Nephron (organoid): ENCODE measurements around the gene ADD3.

Experiments
- H3K27ac Mint-ChIP-seq, 3 experiments: 2 replicates each; pipeline ENCODE4 v1.8.0; 2020; ENCODE audit warnings: mixed read lengths in 3 of 3, mild to moderate bottlenecking in 2 of 3, moderate library complexity in 1 of 3
- H3K27me3 Mint-ChIP-seq: 2 replicates; pipeline ENCODE4 v1.8.0; 2021; ENCODE audit warnings: low read depth, mild to moderate bottlenecking, moderate library complexity, mixed read lengths
- H3K36me3 Mint-ChIP-seq: 2 replicates; pipeline ENCODE4 v1.8.0; 2020; ENCODE audit warnings: low read depth, mixed read lengths
- H3K4me1 Mint-ChIP-seq: 2 replicates; pipeline ENCODE4 v1.8.0; 2020; ENCODE audit warnings: mixed read lengths
- H3K4me3 Mint-ChIP-seq, 3 experiments: 2 replicates each; pipeline ENCODE4 v1.8.0; 2020; ENCODE audit warnings: mild to moderate bottlenecking in 3 of 3, mixed read lengths in 3 of 3, moderate library complexity in 2 of 3
- H3K9me3 Mint-ChIP-seq: 2 replicates; pipeline ENCODE4 v1.8.0; 2020; ENCODE audit warnings: mixed read lengths
- CTCF ChIP-seq, 3 experiments: fragments of 200-600 bp; sonication (generic); IDR thresholded peaks; one replicate each; pipeline ENCODE4 v1.5.0; 2021; ENCODE audit warnings: antibody characterized with exemption in 3 of 3; ENCODE audit not compliant: unreplicated experiment in 3 of 3

ADD3 gene

GRCh38 chr10:110002801-110003523, 4.8 kb upstream of the ADD3 start:
- no peaks in the 10 kb centered on the region for H3K27me3 Mint-ChIP-seq
- TF ChIP-seq CTCF (IDR thresholded peaks at IDR 0.05; ENCODE audit: unreplicated experiment in 3 of 3), result no peak
- peak overlapping the region in 1 of 3 experiments; percentile 20 for H3K4me3 Mint-ChIP-seq
- H3K27ac Mint-ChIP-seq, result peak overlapping the region; percentile 38 to 80 (median 78)
- no peaks in the 10 kb centered on the region for H3K9me3 Mint-ChIP-seq
- peaks cover 28% of the 10 kb centered on the region for H3K4me1 Mint-ChIP-seq
- no peaks in the 10 kb centered on the region for H3K36me3 Mint-ChIP-seq

- Mint-ChIP-seq H3K9me3 (no peaks in the 10 kb centered on the region), H3K27me3 (no peaks in the 10 kb centered on the region), H3K4me3 (peak overlapping the region; percentile 32 to 64 (median 40)), H3K4me1 (peaks cover 22% of the 10 kb centered on the region), H3K27ac (peak overlapping the region; percentile 38 to 80 (median 78)), H3K36me3 (no peaks in the 10 kb centered on the region)
- no peak for TF ChIP-seq CTCF (IDR thresholded peaks at IDR 0.05; ENCODE audit: unreplicated experiment in 3 of 3)
Measured at GRCh38 chr10:110003524-110003885, 4.3 kb upstream of the ADD3 start.

- H3K27me3 Mint-ChIP-seq, result no peaks in the 10 kb centered on the region
- H3K27ac Mint-ChIP-seq, result no peak overlapping the region
- H3K4me1 Mint-ChIP-seq, result peaks cover 36% of the 10 kb centered on the region
- no peak for TF ChIP-seq CTCF (IDR thresholded peaks at IDR 0.05; ENCODE audit: unreplicated experiment in 3 of 3)
- H3K36me3 Mint-ChIP-seq, result no peaks in the 10 kb centered on the region
- no peak overlapping the region for H3K4me3 Mint-ChIP-seq
- no peaks in the 10 kb centered on the region for H3K9me3 Mint-ChIP-seq
Measured at GRCh38 chr10:110005719-110006118, 2.1 kb upstream of the ADD3 start.

- no peaks in the 10 kb centered on the region for H3K9me3 Mint-ChIP-seq
- no peak overlapping the region for H3K27ac Mint-ChIP-seq
- H3K4me1 Mint-ChIP-seq, result peaks cover 39% of the 10 kb centered on the region
- H3K36me3 Mint-ChIP-seq, result no peaks in the 10 kb centered on the region
- no peak overlapping the region for H3K4me3 Mint-ChIP-seq
- no peak for TF ChIP-seq CTCF (IDR thresholded peaks at IDR 0.05; ENCODE audit: unreplicated experiment in 3 of 3)
- H3K27me3 Mint-ChIP-seq, result no peaks in the 10 kb centered on the region
Measured at GRCh38 chr10:110006358-110007160, 1.2 kb upstream of the ADD3 start.

GRCh38 chr10:110007161-110007700, 553 bp upstream of the ADD3 start:
- no peak for TF ChIP-seq CTCF (IDR thresholded peaks at IDR 0.05; ENCODE audit: unreplicated experiment in 3 of 3)
- H3K27me3 Mint-ChIP-seq, result no peaks in the 10 kb centered on the region
- H3K9me3 Mint-ChIP-seq, result no peaks in the 10 kb centered on the region
- no peak overlapping the region for H3K4me3 Mint-ChIP-seq
- H3K27ac Mint-ChIP-seq, result no peak overlapping the region
- H3K4me1 Mint-ChIP-seq, result peaks cover 46% of the 10 kb centered on the region
- no peaks in the 10 kb centered on the region for H3K36me3 Mint-ChIP-seq
